Measurements from ENCODE around the gene TULP3. TPM values are rescaled to one million over a fixed set of nuclear protein-coding genes. Genes with fewer than 3 reads are reported as not detected.

The TULP3 gene
- total RNA-seq, 2 donors from 2014 or later, result 9.7 to 17.0 TPM

- no peaks in the 10 kb centered on the region for H3K27me3 ChIP-seq
- H3K4me1 ChIP-seq, result no peaks in the 10 kb centered on the region
- no peak for TF ChIP-seq CTCF (IDR thresholded peaks at IDR 0.05)
- no peak for DNase-seq (ENCODE audit: low spot score)
- peaks cover 64% of the 10 kb centered on the region for H3K36me3 ChIP-seq
- no peak overlapping the region for H3K4me3 ChIP-seq
- H3K9me3 ChIP-seq, result no peaks in the 10 kb centered on the region
- peak overlapping the region in 1 of 2 donors; percentile 24 for H3K27ac ChIP-seq
These were observed 33.3 kb downstream of the TULP3 start for GRCh38 chr12:2924019-2924418.

GRCh38 chr12:2925322-2925995 is 34.8 kb downstream of the TULP3 start:
- no peak for DNase-seq (ENCODE audit: low spot score)
- Histone ChIP-seq H3K36me3 (peaks cover 72% of the 10 kb centered on the region), H3K27ac (no peak overlapping the region), H3K27me3 (no peaks in the 10 kb centered on the region), H3K4me3 (no peak overlapping the region), H3K9me3 (no peaks in the 10 kb centered on the region), H3K4me1 (no peaks in the 10 kb centered on the region)
- TF ChIP-seq CTCF (IDR thresholded peaks at IDR 0.05), result no peak

- Histone ChIP-seq H3K4me3 (no peak overlapping the region), H3K9me3 (no peaks in the 10 kb centered on the region), H3K27ac (no peak overlapping the region), H3K27me3 (no peaks in the 10 kb centered on the region), H3K36me3 (peaks cover 73% of the 10 kb centered on the region), H3K4me1 (no peaks in the 10 kb centered on the region)
- TF ChIP-seq CTCF (IDR thresholded peaks at IDR 0.05), result no peak
- DNase-seq (ENCODE audit: low spot score), result no peak
These were observed 40.2 kb downstream of the TULP3 start for GRCh38 chr12:2930865-2931264.

- no peak for DNase-seq (ENCODE audit: low spot score)
- peaks cover 82% of the 10 kb centered on the region for H3K36me3 ChIP-seq
These were observed 42.9 kb downstream of the TULP3 start for GRCh38 chr12:2933586-2933985.

GRCh38 chr12:2934371-2934770 is 43.7 kb downstream of the TULP3 start:
- Histone ChIP-seq H3K27ac (no peak overlapping the region), H3K4me1 (no peaks in the 10 kb centered on the region), H3K4me3 (no peak overlapping the region), H3K9me3 (no peaks in the 10 kb centered on the region), H3K27me3 (no peaks in the 10 kb centered on the region), H3K36me3 (peaks cover 82% of the 10 kb centered on the region)
- TF ChIP-seq CTCF (IDR thresholded peaks at IDR 0.05), result no peak
- DNase-seq (ENCODE audit: low spot score), result no peak

More at GRCh38 chr12:2933586-2933985, 42.9 kb downstream of the TULP3 start:
- Histone ChIP-seq H3K9me3 (no peaks in the 10 kb centered on the region), H3K27me3 (no peaks in the 10 kb centered on the region), H3K4me1 (no peaks in the 10 kb centered on the region), H3K27ac (no peak overlapping the region), H3K4me3 (no peak overlapping the region)
- no peak for TF ChIP-seq CTCF (IDR thresholded peaks at IDR 0.05)

GRCh38 chr12:2936301-2936700 is 45.6 kb downstream of the TULP3 start:
- Histone ChIP-seq H3K27me3 (no peaks in the 10 kb centered on the region), H3K9me3 (no peaks in the 10 kb centered on the region), H3K36me3 (peaks cover 78% of the 10 kb centered on the region)

More at GRCh38 chr12:2936301-2936700, 45.6 kb downstream of the TULP3 start:
- H3K27ac ChIP-seq, result no peak overlapping the region
- no peak overlapping the region for H3K4me3 ChIP-seq
- DNase-seq (ENCODE audit: low spot score), result no peak
- no peak for TF ChIP-seq CTCF (IDR thresholded peaks at IDR 0.05)
- H3K4me1 ChIP-seq, result peaks cover 0 to 11% of the 10 kb centered on the region in 2 donors
